ENCODE measurements around the gene NEK10. TPM values are rescaled to one million over a fixed set of nuclear protein-coding genes. Genes with fewer than 3 reads are reported as not detected.

NEK10 gene
- total and polyA plus RNA-seq, 3 donors from 2014 or later, result 29.5 to 83.2 (median 56.9) TPM

GRCh38 chr3:27216955-27217552 lies 152.1 kb downstream of the NEK10 start:
- no peak for TF ChIP-seq POLR2A (IDR thresholded peaks at IDR 0.05)
- TF ChIP-seq, protein P1, sequence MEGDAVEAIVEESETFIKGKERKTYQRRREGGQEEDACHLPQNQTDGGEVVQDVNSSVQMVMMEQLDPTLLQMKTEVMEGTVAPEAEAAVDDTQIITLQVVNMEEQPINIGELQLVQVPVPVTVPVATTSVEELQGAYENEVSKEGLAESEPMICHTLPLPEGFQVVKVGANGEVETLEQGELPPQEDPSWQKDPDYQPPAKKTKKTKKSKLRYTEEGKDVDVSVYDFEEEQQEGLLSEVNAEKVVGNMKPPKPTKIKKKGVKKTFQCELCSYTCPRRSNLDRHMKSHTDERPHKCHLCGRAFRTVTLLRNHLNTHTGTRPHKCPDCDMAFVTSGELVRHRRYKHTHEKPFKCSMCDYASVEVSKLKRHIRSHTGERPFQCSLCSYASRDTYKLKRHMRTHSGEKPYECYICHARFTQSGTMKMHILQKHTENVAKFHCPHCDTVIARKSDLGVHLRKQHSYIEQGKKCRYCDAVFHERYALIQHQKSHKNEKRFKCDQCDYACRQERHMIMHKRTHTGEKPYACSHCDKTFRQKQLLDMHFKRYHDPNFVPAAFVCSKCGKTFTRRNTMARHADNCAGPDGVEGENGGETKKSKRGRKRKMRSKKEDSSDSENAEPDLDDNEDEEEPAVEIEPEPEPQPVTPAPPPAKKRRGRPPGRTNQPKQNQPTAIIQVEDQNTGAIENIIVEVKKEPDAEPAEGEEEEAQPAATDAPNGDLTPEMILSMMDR (IDR thresholded peaks at IDR 0.05), result no peak
- Histone ChIP-seq H3K27ac (no peak overlapping the region), H3K36me3 (ENCODE audit: low read depth, missing control alignments) (no peaks in the 10 kb centered on the region), H3K4me1 (no peaks in the 10 kb centered on the region), H3K9me3 (no peaks in the 10 kb centered on the region), H3K4me3 (no peak overlapping the region), H3K27me3 (no peaks in the 10 kb centered on the region)
- no peak for DNase-seq
- intact Hi-C loops (cut with DNase I; ENCODE audit: low total_unique reads), result no loop called here
- WGBS, 2 donors, result 90 to 92% methylated on average over 5 of the region's 5 CpGs

DNA sequence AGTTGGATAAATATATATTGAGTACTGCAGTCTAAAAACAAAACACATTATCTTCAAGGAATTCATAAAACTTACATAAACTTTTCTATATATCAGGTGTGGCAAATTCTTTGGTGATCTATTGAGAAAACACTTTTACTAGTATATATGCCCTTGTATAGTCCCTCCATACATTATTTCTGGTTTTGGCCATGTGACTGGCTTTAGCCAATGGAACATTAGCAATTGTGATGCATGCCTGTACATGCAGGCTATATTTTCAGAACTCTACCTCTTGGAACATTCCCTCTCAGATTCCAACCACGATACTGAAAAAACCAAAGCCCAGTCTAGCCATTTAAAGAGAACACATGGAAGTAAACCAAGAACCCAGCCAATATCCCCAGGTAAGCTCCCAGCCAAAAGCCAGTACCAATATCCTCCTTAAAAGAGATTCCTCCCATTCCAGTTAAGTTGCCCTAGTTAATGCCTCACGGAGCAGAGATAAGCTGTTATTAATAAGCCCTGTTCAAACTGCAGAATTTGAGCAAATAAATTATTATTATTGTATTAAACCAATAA lies 152.8 kb downstream of the NEK10 start:
- TF ChIP-seq, protein P1 (IDR thresholded peaks at IDR 0.05), result no peak
- TF ChIP-seq POLR2A (IDR thresholded peaks at IDR 0.05), result no peak
- DNase-seq, result no peak
- 77 to 82% methylated on average over 2 of the region's 2 CpGs for WGBS, 2 donors
- Histone ChIP-seq H3K4me1 (no peaks in the 10 kb centered on the region), H3K27me3 (no peaks in the 10 kb centered on the region), H3K4me3 (no peak overlapping the region), H3K9me3 (no peaks in the 10 kb centered on the region), H3K27ac (no peak overlapping the region), H3K36me3 (ENCODE audit: low read depth, missing control alignments) (no peaks in the 10 kb centered on the region)
- intact Hi-C loops (cut with DNase I; ENCODE audit: low total_unique reads), result no loop called here

- intact Hi-C loops (cut with DNase I; ENCODE audit: low total_unique reads), result no loop called here
- H3K9me3 ChIP-seq, result no peaks in the 10 kb centered on the region
- WGBS, 2 donors, result 76 to 86% methylated on average over 5 of the region's 5 CpGs
- no peaks in the 10 kb centered on the region for H3K4me1 ChIP-seq
- TF ChIP-seq, protein P1 (IDR thresholded peaks at IDR 0.05), result no peak
- TF ChIP-seq POLR2A (IDR thresholded peaks at IDR 0.05), result no peak
- H3K27me3 ChIP-seq, result no peaks in the 10 kb centered on the region
- no peak overlapping the region for H3K4me3 ChIP-seq
- no peaks in the 10 kb centered on the region for H3K36me3 ChIP-seq (ENCODE audit: low read depth, missing control alignments)
- DNase-seq, result no peak
- no peak overlapping the region for H3K27ac ChIP-seq
These were observed 155.7 kb downstream of the NEK10 start for GRCh38 chr3:27213450-27213849.

DNA sequence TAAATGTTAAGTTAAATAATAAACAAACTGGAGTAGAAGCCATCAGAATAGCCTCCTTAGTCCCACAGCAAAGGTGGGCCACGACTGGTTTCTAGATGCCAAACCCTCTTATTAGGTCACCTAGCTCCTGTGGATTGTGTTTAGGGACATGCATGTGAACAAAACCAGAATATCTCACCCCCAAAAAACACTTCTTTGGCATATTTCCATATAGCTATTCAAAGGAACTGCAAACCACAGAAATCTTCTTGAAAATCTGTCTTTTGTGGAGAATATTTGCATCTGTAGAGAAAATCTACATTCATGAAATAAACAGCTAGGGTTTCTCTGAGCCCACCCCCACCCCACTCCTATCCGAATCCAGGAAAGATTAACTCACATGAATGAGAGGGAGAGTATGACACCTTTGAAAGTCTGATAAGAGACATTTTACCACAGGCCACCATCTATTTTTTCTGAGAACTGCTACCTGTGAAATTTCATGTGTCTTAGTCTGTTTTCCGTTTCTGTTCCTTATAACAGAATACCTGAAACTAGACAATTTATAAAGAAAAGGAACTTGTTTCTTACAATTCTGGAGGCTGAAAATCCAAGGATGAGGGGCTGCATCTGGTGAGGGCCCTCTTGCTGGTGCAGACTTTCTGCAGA lies 159.4 kb downstream of the NEK10 start:
- WGBS, 2 donors, result 59 to 69% methylated on average over 3 of the region's 3 CpGs
- no peak overlapping the region for H3K4me3 ChIP-seq

More for the DNA sequence above, 159.4 kb downstream of the NEK10 start:
- Histone ChIP-seq H3K27ac (no peak overlapping the region), H3K27me3 (no peaks in the 10 kb centered on the region), H3K9me3 (no peaks in the 10 kb centered on the region), H3K36me3 (ENCODE audit: low read depth, missing control alignments) (no peaks in the 10 kb centered on the region), H3K4me1 (no peaks in the 10 kb centered on the region)
- intact Hi-C loops (cut with DNase I; ENCODE audit: low total_unique reads), result no loop called here
- no peak for TF ChIP-seq POLR2A (IDR thresholded peaks at IDR 0.05)
- TF ChIP-seq, protein P1 (IDR thresholded peaks at IDR 0.05), result no peak
- no peak for DNase-seq
